ENCODE results near the gene TPCN1. TPM values are rescaled to one million over a fixed set of nuclear protein-coding genes. Genes with fewer than 3 reads are reported as not detected.

Gene TPCN1
- total and polyA plus RNA-seq, 2 of the 8 experiments (the other 6 are each of a cell fraction or from before 2014, with no cell fraction given) = 14.9 to 21.4 TPM

GRCh38 chr12:113180333-113180732 is 40.9 kb upstream of the TPCN1 start:
- 0 out of 2 replicates have a peak, but pooled peaks cover 4% of the 10 kb centered on the region for H3K23me2 ChIP-seq (ENCODE audit: low read depth, low read length)
- POLR2A ChIA-PET (ENCODE audit: partially characterized antibody) = interaction anchor here (0.6 kb wide), 1 partner anchor 56 kb away, joined by 3 read pairs; no protein-coding TSS in a partner anchor

More at GRCh38 chr12:113180333-113180732, 40.9 kb upstream of the TPCN1 start:
- Histone ChIP-seq H3K79me2 (ENCODE audit: control insufficient read depth in 1 of 2, insufficient read depth in 2 of 2, low read length in 2 of 2) (peaks cover 9 to 31% of the 10 kb centered on the region in 2 experiments; a peak in 3 of 4 replicates), H2BK120ac (replicated peaks; ENCODE audit: low read depth, low read length) (no peak overlapping the region), H3K27me3 (replicated peaks in 1 of 4; ENCODE audit: control insufficient read depth in 3 of 4, extremely low read depth in 1 of 4, insufficient read depth in 3 of 4, low read length in 3 of 4) (no peaks in the 10 kb centered on the region), H2BK15ac (ENCODE audit: low read length) (no peak overlapping the region), H3K14ac (ENCODE audit: insufficient read length) (no peak overlapping the region), H2BK5ac (ENCODE audit: low read depth, low read length) (no peak overlapping the region), H3K23ac (ENCODE audit: insufficient read length) (no peak overlapping the region), H4K91ac (replicated peaks; ENCODE audit: insufficient read length, low read length) (no peak overlapping the region), H3K9me3 (ENCODE audit: insufficient read depth in 2 of 2, low read depth in 1 of 2, low read length in 1 of 2) (no peaks in the 10 kb centered on the region), H3K56ac (replicated peaks; ENCODE audit: insufficient read length, low read depth, low read length) (no peak overlapping the region), H4K5ac (ENCODE audit: insufficient read length, low read depth, low read length) (no peak overlapping the region), H3K18ac (ENCODE audit: extremely low read depth, low read length) (no peak overlapping the region), H3K4ac (replicated peaks; ENCODE audit: insufficient read length, low read depth, low read length) (no peak overlapping the region), H3K9ac (replicated peaks in 1 of 4; ENCODE audit: extremely low read depth in 1 of 4, low read depth in 3 of 4, low read length in 3 of 4) (no peak overlapping the region), H3K4me1 (replicated peaks in 1 of 4; ENCODE audit: control insufficient read depth in 3 of 4, insufficient read depth in 4 of 4, low read length in 3 of 4) (no peaks in the 10 kb centered on the region), H2AK5ac (ENCODE audit: low read depth, low read length) (no peak overlapping the region), H3K4me3 (ENCODE audit: extremely low read depth in 1 of 4, insufficient read depth in 2 of 4, low read depth in 3 of 4, low read length in 4 of 4) (no peak overlapping the region), H3K79me1 (ENCODE audit: low read depth, low read length) (peaks cover 5% of the 10 kb centered on the region; the same call in 1 of the 2 replicates), H3K27ac (ENCODE audit: low read depth, low read length) (no peak overlapping the region), H4K20me1 (replicated peaks in 1 of 2; ENCODE audit: control insufficient read depth in 1 of 2, insufficient read depth in 2 of 2, low read length in 2 of 2) (peaks cover 2 to 11% of the 10 kb centered on the region in 2 experiments), H2AFZ (ENCODE audit: low read length) (no peak overlapping the region), H3K4me2 (ENCODE audit: insufficient read depth in 1 of 2, low read depth in 2 of 2, low read length in 2 of 2) (no peak overlapping the region), H4K8ac (ENCODE audit: extremely low read depth, insufficient read depth, low read length) (no peak overlapping the region), H2BK12ac (ENCODE audit: low read depth, low read length) (no peak overlapping the region), H2BK20ac (ENCODE audit: low read length) (no peak overlapping the region), H3K36me3 (ENCODE audit: control insufficient read depth in 2 of 4, insufficient read depth in 4 of 4, low read length in 3 of 4) (peaks cover 11 to 51% (median 36%) of the 10 kb centered on the region in 4 experiments; a peak in 7 of 8 replicates)
- FAIRE-seq (no peak), DNase-seq (ENCODE audit: low read depth in 1 of 2, low spot score in 2 of 2) (no peak)
- TF ChIP-seq TAF7 (optimal IDR thresholded peaks at IDR 0.05; ENCODE audit: borderline replicate concordance, low read depth, low read length) (no peak), TAF1 (IDR thresholded peaks at IDR 0.05; ENCODE audit: low read depth, low read length) (no peak), KDM1A (IDR thresholded peaks at IDR 0.05; ENCODE audit: borderline replicate concordance, low read length) (no peak)
- CTCF ChIA-PET (ENCODE audit: partially characterized antibody) = interaction anchor here (1.0 to 2.3 kb wide), 4 partner anchors 15 to 130 kb away, joined by 3 to 6 read pairs (median 4); no protein-coding TSS in a partner anchor
- WGBS, 2 experiments (ENCODE audit: extremely low coverage in 1 of 2, insufficient coverage in 1 of 2, insufficient read length in 1 of 2, insufficient replicate concordance in 2 of 2, low coverage in 1 of 2, low lambda C conversion rate in 2 of 2, missing lambda C conversion rate in 1 of 2) = 84% methylated on average over 4 of the region's 4 CpGs; no CpG with 5 or more reads in 1 of the 2 experiments

All from H1 (cell line).